Stimulated activated CD8-positive, alpha-beta memory T cell treated with anti-CD3 and anti-CD28 coated beads, Interleukin-15, amount 100 ng/mL, for 4 hours (primary cell): Measurements from ENCODE around the gene CCDC12.
A peak's percentile ranks its signal among the peaks of the same experiment; 100 is the strongest.

Experiments used
- DNase-seq, 2 donors: peaks; one replicate each; pipeline ENCODE4 v3.0.0-alpha.2; 2020; ENCODE audit warnings: low read depth in 2 of 2

CCDC12 gene

DNA sequence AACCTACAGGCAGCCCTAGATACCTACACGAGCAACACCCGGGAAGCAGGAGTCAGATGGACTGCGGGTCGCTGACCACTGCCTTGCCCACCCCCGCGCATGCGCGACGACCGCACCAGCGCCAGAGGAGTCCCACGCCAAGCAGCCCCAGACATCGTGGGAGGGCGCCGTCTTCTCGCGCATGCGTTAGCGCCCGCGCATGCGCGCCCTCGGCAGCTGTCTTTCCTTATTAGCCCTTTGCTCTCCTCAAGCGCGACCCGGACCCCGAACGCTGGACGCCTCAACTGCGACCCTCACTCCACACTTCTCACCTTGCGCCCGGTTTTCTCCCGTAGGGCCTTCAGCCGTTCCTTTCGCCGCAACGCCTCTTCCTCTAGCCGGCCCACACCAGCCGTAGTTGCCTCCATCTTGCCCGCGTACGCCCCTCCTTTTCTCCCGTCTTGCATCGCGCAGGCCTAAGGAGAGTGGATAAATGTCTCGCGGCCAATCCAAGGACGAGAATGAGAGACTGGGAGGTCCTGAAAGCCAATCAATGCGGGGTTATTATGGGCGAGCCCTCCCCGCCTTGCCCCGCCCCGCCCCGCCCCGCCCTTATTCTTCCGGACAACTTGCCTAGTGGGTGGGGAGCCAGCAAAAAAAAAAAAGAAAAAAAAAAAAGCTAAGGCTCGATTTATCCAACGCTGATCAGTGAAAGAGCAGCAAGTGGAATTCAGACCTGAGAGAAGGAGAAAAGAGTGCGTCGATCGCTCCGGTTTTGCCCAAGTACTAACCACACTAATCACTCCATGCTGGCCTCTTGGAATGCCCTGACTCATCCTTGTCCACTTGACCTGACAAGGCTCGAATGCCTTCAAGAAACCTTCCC is at the start of gene CCDC12:
Gene CCDC12 (minus strand): TSS at position 420 of the 865 bp plus-strand sequence. CDS start 13 bp downstream, at position 407.
- peak; percentile 89 to 93 for DNase-seq

DNA sequence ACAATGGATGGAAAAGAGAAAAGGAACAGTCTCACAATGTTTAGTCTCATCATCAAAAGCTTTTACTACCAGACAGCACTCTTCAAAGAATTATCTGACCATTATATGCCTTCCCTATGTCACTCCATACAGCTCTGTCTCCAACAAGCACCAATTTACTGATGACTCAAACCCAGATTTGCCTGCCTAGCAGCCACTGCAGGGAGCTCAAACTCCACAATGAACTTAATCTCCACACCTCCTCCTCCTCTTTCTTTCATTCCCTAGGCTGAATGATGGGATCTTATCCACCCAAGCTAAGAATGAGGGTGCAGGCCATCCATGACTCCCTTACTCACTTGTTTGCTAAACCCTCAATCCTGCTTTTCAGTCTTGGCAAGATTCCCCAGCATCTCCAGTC is 48.4 kb upstream of the CCDC12 start:
- DNase-seq, result no peak

DNA sequence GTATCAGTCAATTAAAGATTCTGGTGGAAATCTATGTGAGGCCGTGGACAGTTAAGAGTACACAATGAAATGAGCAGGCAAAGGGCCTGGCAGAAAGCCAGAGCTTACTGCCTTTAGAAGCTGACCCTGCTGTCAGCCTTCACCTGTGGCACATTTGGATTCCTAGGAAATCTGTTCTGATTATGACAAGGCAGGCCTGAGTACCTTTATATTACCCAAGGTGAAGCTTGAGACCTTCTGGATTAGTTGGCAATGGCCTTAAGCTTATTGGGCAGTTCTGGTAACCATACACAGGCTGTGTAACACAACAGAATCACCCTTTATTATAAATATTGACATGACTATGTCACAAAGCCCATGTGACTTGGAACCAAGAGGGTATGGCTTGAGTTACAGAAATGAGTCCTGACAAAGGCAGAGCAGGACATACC is 46.1 kb upstream of the CCDC12 start:
- DNase-seq, result no peak

DNA sequence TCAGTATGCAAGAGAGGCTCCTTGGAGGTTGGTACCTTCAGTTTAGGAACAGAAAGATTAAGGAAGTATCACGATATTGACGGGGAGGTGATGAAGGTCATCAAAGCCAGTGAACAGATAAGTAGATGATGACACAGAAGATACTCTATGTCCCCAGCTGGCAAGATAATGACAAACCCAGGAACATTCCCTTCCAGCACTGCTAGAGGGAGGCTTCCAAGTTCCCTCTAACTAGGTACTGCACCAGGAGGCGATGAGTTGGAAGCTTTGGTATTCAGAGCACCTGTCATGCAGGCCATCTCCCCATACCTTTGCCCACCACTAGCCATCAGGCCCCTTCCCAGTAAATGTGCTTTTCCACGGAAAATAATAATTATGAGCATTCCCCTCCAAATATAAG is 43.8 kb upstream of the CCDC12 start:
- no peak for DNase-seq

DNA sequence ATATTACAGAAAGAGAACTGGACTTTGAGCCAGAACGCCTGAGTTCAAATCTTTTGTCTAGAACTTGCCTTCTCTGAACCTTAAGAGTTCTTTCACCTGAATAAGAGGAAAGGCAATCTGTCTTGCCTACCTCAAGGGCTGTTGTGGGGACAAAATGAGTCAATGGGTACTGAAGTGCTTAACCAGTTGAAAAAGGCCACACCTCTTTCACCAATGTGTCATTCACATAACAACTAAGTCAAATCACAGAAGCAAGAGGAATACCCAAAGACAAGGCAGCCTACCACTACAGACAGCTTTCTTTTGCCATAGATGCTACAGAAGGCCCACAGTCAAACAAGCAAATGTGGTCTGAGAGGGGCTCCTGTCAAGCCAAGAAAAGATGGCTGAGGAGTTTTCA is 42.7 kb upstream of the CCDC12 start:
- no peak for DNase-seq

DNA sequence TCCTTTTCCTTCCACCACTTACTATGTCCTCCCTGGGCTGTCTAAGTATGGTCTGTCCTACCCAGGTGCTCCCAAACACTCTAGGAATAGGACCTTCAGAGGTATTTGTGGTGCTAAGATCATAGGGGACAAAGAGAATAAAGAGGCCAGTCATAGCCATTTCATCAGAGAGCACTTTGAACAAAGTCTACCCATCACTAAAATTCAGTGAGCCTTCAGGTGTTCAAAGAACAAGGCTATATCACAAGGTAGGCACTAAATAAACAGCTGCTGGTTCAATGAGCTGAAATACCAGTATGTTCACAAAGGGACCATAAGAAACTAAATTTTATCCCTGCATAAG is 41.7 kb upstream of the CCDC12 start:
- DNase-seq, result no peak

DNA sequence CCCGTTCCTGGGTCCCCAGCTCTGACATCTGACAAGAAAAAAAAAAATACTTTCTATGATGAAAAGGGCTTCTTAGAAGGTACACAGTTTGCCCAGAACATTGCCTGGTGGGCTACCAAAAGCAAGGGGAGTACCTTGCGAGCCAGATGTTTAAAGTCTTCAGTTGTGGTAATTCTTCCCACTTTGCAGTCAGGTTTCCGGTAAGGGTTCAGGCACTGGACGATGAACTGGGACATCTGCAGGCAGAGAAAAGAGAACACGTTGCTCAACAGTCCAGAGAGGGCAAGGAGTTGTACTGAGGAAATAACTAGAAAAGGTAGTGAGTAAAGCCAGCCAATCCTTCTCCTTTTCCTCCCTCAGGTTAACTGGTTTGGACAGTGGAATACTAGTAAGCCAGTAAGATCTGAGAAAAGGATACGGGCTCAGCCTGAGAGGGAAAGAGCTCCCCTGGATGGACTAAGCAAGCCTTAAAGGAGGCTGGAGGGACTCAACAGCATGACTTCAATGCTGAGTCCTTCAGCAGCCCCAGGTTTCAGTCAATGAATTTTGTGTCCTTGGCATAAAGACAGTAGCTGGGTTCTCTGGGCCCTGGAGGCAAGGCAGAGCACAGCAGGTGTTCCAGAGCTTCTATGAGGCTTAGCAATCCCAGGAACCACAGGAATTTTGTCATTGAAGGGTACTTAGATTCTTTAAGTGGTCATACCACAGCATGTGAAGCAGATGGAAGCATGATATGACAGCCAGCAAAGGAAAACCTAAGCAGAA is 41.1 kb upstream of the CCDC12 start:
- no peak for DNase-seq

DNA sequence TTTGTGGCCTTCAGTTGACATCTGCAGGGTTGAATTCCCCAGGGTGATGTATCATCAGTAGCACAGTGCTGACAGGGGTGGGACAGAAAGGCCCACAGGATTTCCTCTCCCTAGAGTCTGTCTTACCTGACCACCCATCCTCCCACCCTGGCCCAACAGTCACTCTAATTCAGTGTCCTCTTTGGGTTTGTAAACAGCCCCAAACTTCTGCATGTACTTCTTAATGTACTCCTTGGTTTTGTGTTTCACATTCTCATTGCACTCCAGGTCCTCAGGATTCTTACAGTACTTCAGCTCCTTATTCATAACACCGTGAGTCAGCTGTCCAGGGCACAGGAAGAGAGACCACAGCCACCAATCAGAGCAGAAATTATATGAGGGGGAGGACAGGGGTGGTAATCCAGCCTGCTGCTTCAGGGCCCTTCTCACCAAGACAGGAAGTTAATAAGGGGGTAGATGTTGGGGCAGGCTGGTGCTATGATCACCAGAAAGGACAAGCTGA is 40.4 kb upstream of the CCDC12 start:
- DNase-seq, result peak in 1 of 2 donors; percentile 23

DNA sequence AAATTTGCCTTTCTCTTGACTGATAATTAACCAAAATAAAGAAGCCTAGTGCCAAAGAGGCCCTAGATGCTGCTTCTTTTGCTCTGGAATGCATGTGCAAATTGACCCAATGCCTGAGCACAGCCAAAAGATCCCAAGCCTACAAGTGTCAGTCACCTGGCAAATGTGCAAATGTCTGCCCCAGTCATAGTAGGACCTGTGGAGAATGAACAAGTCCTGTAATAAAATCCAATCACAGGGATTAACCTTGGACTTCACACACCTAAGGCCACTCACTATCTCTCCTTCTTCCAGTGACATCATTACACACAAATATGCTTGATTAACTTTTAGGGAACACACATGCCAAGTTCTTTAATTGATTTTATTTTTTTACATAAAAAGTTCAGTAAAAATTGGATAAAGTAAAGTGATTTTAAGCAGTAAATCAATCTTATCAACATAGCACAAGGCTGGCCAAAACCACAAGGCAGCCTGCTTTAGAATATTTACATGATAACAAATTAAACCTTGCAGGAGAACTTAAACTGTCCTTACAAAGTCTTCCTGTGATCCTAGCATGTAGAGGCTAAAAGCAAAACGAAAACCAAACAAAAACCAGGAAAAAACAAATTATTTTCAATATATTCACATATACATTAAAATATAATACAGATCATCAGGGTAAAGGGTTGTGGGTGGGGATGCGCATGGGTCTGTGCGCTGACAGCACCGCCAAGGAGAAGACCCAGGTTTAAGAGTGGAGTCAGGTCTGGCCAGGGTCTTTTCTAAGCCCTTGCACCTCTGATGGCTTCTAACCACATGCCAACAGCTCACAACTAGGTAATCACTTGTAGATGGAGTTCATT is 39.8 kb upstream of the CCDC12 start:
- DNase-seq, result no peak

DNA sequence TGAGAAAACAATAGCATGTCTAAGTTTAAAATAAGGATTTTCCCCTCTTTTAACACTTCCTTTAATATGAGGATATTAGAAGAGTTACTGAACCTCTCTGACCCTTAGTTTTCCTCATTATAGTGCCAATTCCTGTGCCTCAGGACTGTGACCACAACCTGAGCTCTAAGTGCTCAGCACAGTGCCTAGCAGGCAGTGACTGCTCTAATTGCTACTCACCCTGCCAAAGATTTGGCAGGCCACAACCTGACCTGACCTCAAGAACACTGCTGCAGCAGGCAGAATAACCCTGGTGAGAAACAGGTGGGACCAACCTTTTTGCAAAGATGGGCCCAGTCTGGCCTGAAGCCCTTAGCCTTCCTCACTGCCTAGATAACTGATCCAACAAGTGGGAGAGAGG is 38.6 kb upstream of the CCDC12 start:
- no peak for DNase-seq

DNA sequence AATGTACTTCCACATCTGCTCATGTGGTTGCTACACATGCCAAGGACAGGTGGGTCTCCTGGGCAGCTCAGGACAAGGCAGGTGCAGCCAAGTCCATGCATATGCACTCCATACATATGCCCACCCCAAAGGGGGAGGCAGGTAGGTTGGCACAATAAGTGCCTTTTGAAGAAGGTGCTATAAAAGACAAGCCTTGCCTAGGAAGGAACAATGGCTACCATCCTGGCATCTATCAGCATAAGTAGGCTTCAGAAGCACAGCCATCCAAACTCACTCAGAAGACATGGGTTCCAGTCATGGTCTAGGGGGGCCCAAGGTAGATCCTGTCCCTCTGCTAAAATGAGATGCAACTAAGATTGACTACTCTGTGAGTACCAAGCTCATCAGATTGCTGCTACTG is 37.5 kb upstream of the CCDC12 start:
- DNase-seq, result no peak

DNA sequence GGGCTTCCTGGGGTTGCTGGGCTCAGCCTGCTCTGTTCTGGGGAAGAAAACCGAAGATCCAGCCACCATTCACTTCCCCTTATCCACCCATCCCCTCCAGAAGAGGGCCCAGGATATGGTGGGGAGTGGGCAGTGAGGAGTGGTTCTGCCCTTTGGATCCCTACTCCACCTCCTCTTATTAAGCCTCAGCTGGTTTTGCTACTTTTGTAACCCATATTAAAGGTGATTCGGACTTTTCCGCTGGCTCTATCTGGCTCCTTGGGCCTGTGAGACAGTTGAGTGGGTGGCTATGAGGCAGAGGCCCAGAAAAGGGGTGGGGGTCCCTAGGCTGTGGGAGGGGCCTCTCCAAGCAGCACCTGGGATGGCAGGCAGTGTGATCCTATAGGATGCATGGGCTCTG is 36.7 kb upstream of the CCDC12 start:
- DNase-seq, result no peak

DNA sequence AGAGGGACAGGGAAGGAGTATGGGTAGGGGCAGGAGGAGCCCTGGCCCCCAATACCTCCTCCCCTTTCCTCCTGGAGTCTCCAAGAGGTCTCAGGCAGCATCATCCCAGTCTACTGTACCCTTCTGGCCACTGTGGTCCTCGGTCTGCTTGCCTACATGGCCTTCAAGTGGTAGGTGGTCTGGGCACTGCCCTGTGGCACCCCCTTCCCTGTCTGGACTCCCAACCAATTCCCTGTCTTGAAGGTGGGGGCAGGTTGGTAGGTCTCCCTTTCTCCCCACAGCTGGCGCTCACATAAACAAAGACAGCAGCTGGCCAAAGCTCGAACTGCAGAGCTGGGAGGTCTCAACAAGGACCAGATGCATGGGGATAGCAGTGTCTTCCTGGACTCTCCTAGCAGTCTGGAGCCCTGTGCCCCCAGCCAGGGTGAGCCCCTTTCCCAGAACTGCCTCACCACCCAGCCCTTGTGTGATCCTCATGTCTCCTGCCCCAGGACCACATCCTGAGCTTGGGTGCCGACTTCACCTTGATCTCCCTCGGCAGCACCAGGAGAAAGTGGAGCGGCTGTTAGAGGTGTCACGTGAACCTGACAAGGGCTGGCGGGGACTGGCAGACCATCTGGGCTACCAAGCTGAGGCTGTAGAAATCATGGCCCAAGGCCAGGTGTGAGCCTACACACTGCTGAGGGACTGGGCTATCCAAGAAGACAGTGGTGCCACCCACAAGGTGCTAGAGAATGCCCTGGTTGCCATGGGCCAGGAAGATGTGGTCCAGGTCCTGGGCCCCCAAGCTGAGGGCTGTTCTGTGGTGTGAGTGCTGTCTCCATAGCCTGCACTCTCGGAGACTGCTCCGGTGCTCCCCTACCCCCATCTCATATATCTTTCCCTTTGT is 36.0 kb upstream of the CCDC12 start:
- no peak for DNase-seq

DNA sequence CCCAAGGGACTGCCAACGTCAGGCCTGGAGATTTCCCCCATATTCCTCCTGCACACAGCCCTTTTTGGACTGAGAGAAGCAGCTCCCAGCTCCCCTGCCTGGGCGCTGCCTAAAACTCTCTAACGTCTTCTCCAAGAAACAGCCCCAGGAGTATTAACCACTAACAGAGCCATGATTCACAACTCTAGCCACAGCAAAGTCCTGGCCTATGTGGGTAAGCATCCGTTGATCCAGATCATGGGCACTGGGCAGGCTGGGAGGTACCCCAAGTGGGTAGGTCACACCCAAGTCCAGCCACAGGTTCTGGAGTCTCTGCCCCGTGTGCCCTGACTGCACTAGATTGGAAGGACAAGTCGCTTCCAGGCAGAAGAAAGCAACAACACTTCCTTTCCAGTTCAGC is 34.8 kb upstream of the CCDC12 start:
- DNase-seq, result no peak

DNA sequence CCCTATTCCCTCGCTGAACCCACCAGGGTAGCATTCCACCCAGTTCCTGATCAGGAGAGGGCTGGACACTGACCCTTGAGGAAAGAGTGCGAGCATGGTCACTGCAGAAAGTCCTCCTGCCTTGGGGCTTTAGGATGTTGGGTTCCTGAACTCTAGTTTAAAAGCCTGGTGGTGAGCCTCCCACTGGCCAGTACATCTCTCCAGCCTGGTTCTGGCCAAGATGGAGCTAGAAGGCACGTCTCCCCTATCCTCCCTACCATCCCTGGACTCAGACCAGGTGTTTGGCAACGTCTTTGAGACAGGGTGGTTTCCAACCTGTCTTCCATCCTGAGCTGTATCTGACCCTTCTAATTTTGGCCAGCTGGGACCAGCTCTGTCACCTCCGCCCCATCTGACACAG is 34.4 kb upstream of the CCDC12 start:
- no peak for DNase-seq

DNA sequence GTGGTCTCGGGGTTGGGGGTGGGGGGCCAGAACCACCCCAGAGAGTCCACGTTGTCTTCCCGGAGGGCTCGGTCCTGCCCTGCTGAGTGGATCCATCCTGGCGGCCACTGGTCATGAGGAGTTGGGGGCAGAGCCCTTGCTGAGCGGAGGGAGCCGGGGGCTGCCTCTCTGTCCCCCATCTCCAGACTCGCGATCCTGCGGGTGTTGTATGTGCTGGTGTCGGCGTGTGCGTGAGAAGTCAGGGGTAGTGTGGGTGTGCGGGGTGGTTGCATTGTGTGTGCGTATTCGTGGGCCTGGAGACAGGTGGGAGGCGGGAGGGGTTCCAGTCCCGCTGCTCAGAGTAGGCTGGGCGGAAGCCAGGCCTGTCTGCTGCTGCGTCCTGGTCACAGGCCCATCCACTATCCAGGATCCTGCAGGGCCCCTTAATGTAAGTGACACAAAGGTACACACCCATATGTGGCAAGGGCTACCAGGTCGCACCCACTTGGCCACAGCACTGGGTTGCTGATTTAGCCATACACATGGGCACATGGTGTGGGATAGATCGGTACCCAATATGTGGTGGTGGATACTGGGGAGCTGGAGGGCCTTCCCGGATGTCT is 33.7 kb upstream of the CCDC12 start:
- DNase-seq, result no peak

DNA sequence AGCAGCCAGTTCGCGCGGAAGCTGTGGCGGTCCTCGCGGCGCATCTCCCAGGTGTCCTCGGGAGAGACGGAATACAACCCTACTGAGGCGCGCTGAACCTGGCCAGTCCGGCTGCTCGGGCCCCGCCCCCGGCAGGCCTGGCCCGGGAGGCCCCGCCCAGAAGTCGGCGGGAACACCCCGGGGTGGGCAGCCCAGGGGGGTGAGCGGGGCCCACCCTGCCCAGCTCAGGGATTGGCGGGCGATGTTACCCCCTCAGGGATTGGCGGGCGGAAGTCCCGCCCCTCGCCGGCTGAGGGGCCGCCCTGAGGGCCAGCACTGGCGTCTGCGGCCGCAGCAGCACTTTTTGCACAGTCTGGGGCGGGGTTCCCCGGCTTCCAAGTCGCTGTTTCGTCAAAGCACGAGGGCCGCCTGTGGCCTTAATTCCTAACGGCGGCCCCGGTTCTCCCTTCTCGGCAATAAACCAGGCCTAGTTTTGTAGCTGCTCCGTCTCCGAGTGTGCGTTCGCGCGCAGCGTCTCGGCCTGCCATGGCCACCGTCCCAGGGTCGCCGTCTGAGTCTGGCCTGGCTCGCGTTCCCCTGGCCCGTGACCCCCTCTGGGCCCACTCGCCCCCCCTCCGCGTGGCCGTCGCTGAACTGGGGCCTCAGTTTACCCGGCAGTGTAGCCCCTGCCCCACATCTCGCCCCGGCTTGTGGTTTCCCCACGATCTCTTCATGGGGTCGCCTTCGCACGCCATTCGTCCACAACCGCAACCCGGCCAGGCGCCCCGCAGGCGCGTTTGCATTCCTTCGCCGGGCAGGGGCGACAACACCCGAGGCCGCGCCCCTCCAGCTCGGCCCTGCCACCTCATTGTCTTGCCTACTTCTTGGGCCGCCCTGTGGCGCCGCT is 32.9 kb upstream of the CCDC12 start:
- peak; percentile 48 to 57 for DNase-seq

DNA sequence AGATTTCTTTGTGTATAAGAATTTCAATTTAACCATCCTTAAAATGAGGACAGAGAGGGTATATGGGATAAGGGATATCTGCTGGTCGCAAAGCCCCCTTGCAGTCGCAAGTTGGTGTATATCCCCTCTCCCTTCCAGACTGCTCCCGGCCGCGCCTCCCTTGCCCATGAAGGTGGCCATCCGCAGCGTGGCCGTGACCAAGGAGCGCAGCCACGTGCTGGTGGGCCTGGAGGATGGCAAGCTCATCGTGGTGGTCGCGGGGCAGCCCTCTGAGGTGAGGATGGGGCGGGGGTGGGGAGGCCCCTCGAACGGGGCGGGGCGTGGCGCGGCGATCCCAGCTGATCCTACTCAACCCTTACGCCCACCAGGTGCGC is 32.3 kb upstream of the CCDC12 start:
- DNase-seq, result no peak

DNA sequence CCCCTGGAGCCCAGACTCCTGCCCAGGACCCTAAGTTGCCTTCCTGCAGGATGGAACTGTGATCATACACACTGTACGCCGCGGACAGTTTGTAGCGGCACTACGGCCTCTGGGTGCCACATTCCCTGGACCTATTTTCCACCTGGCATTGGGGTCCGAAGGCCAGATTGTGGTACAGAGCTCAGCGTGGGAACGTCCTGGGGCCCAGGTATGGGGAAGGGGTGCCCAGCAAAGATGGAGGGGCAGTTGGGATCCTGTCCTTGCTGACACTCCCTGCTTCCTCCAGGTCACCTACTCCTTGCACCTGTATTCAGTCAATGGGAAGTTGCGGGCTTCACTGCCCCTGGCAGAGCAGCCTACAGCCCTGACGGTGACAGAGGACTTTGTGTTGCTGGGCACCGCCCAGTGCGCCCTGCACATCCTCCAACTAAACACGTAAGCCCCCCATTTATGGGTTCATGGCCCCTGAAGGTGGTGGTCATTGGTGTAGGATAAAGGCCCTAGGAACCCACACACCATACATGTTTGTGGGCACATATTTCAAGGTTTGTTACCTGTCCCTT is 31.8 kb upstream of the CCDC12 start:
- no peak for DNase-seq
